ENCODE results near the gene NEK10. TPM values are rescaled to one million over a fixed set of nuclear protein-coding genes. Genes with fewer than 3 reads are reported as not detected.

Gene NEK10
- total RNA-seq, 4 donors from 2014 or later: 0.58 to 2.5 (median 1.1) TPM

DNA sequence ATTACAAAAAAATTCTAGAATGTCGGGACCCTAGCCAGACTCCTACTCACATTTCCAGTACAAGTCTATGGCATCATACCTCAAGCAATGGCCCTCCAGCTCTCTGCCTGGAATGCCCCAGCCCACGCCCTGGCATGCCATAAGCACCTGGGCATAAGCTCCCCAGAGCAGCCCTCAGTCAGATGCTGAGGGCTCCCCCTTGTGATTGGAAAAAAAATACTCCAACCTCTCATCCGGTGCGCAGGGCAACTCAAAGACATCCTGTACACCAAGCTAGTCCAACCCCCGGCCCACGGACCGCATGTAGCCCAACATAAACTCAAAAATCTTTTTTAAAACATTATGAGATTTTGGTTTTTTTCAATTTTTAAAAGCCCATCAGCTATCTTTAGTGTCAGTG, 115.4 kb downstream of the NEK10 start:
- 70% methylated on average over 7 of the region's 7 CpGs for WGBS
- Histone ChIP-seq H3K36me3 (no peaks in the 10 kb centered on the region), H3K9me3 (no peaks in the 10 kb centered on the region), H3K4me3 (no peak overlapping the region), H3K4me1 (no peaks in the 10 kb centered on the region), H3K27me3 (no peaks in the 10 kb centered on the region), H3K27ac (replicated peaks in 1 of 4) (no peak overlapping the region)
- TF ChIP-seq CTCF (IDR thresholded peaks at IDR 0.05) (peak in 1 of 3 experiments; percentile 14), EP300 (IDR thresholded peaks at IDR 0.05) (no peak)
- DNase-seq (ENCODE audit: extremely low spot score): no peak
- intact Hi-C loops (cut with DNase I): no loop called here

GRCh38 chr3:27253391-27253790, 115.8 kb downstream of the NEK10 start:
- Histone ChIP-seq H3K36me3 (no peaks in the 10 kb centered on the region), H3K4me3 (no peak overlapping the region), H3K4me1 (no peaks in the 10 kb centered on the region), H3K27ac (replicated peaks in 1 of 4) (no peak overlapping the region), H3K27me3 (no peaks in the 10 kb centered on the region), H3K9me3 (no peaks in the 10 kb centered on the region)
- 74% methylated on average over 1 of the region's 1 CpG for WGBS
- TF ChIP-seq POLR2AphosphoS5 (IDR thresholded peaks at IDR 0.05) (no peak), POLR2A (IDR thresholded peaks at IDR 0.05; ENCODE audit: low read depth) (no peak), CTCF (IDR thresholded peaks at IDR 0.05) (no peak), EP300 (IDR thresholded peaks at IDR 0.05) (no peak)
- DNase-seq (ENCODE audit: extremely low spot score): no peak
- intact Hi-C loops (cut with DNase I): no loop called here

DNA sequence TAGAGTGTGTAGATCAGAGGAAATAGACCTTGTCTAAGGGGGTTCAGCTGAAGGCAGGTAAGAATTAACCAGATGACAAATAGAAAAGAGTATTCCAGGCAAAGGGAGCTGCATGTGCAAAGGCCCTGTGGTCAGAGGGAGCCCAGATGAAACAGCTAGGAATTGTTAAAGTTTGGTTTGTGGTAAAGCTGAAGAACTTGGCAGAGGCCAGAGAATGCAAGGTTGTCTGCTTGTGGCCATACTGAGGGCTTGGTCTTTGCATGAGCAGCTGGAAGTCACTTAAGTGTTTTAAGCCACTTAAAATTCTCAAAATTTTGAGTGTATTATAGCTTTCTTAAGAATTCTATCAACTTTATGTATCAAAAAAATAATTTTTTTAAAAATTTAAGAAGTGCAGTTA, 116.5 kb downstream of the NEK10 start:
- Histone ChIP-seq H3K36me3 (no peaks in the 10 kb centered on the region), H3K27me3 (no peaks in the 10 kb centered on the region), H3K27ac (replicated peaks in 1 of 4) (no peak overlapping the region), H3K4me1 (no peaks in the 10 kb centered on the region), H3K9me3 (no peaks in the 10 kb centered on the region), H3K4me3 (no peak overlapping the region)
- intact Hi-C loops (cut with DNase I): no loop called here
- TF ChIP-seq POLR2A (IDR thresholded peaks at IDR 0.05; ENCODE audit: low read depth): no peak
- no peak for DNase-seq (ENCODE audit: extremely low spot score)

GRCh38 chr3:27244374-27244773, 124.8 kb downstream of the NEK10 start:
- no peaks in the 10 kb centered on the region for H3K27me3 ChIP-seq
- H3K27ac ChIP-seq (replicated peaks in 1 of 4): no peak overlapping the region
- TF ChIP-seq POLR2AphosphoS5 (IDR thresholded peaks at IDR 0.05) (no peak), CTCF (IDR thresholded peaks at IDR 0.05) (no peak), EP300 (IDR thresholded peaks at IDR 0.05) (no peak), POLR2A (IDR thresholded peaks at IDR 0.05; ENCODE audit: low read depth) (no peak)
- intact Hi-C loops (cut with DNase I): no loop called here
- no peaks in the 10 kb centered on the region for H3K36me3 ChIP-seq
- H3K4me1 ChIP-seq: no peaks in the 10 kb centered on the region
- H3K9me3 ChIP-seq: no peaks in the 10 kb centered on the region
- H3K4me3 ChIP-seq: no peak overlapping the region
- WGBS: 87% methylated on average over 2 of the region's 2 CpGs
- no peak for DNase-seq (ENCODE audit: extremely low spot score)

GRCh38 chr3:27239951-27240350, 129.2 kb downstream of the NEK10 start:
- Histone ChIP-seq H3K4me3 (no peak overlapping the region), H3K36me3 (no peaks in the 10 kb centered on the region), H3K4me1 (no peaks in the 10 kb centered on the region), H3K27me3 (no peaks in the 10 kb centered on the region), H3K27ac (replicated peaks in 1 of 4) (no peak overlapping the region), H3K9me3 (peaks cover 0 to 34% (median 26%) of the 10 kb centered on the region in 4 donors)
- no peak for DNase-seq (ENCODE audit: extremely low spot score)
- intact Hi-C loops (cut with DNase I): no loop called here
- TF ChIP-seq POLR2A (IDR thresholded peaks at IDR 0.05; ENCODE audit: low read depth): no peak
- TF ChIP-seq POLR2AphosphoS5 (IDR thresholded peaks at IDR 0.05): no peak
- no peak for TF ChIP-seq CTCF (IDR thresholded peaks at IDR 0.05)
- TF ChIP-seq EP300 (IDR thresholded peaks at IDR 0.05): no peak
